Spleen (tissue), 11 donors: ENCODE results near the gene OR10D3. TPM values are rescaled to one million over a fixed set of nuclear protein-coding genes. Genes with fewer than 3 reads are reported as not detected.

Experiments
- DNase-seq: peaks from one replicate; pipeline ENCODE4 v3.0.0-alpha.2; 2020
- H3K27ac ChIP-seq, 8 donors: fragments of 200-600 bp; sonication (generic) in 7 of 8; 1 replicate in 4 of 8; 2 replicates in 4 of 8; pipeline versions ENCODE4 v1.5.0 to v1.8.0; 2016 to 2021; ENCODE audit warnings: inconsistent platforms in 4 of 8, mild to moderate bottlenecking in 4 of 8, moderate library complexity in 1 of 8
- H3K27me3 ChIP-seq, 7 donors: fragments of 200-600 bp; sonication (generic) in 6 of 7; replicated peaks in 1 of 7; 1 replicate in 4 of 7; 2 replicates in 3 of 7; pipeline versions ENCODE4 v1.5.0 to v1.8.0; 2016 to 2021; ENCODE audit warnings: inconsistent platforms in 3 of 7, mild to moderate bottlenecking in 1 of 7
- H3K36me3 ChIP-seq, 6 donors: fragments of 200-600 bp; sonication (generic) in 5 of 6; 1 replicate in 4 of 6; 2 replicates in 2 of 6; pipeline versions ENCODE4 v1.5.0 to v1.8.0; 2016 to 2021; ENCODE audit warnings: inconsistent platforms in 2 of 6
- H3K4me1 ChIP-seq, 6 donors: fragments of 200-600 bp; sonication (generic) in 5 of 6; 1 replicate in 3 of 6; 2 replicates in 3 of 6; pipeline versions ENCODE4 v1.5.0 to v1.8.0; 2016 to 2021; ENCODE audit warnings: inconsistent platforms in 3 of 6
- H3K4me3 ChIP-seq, 8 donors: fragments of 200-600 bp; sonication (generic) in 7 of 8; 1 replicate in 4 of 8; 2 replicates in 4 of 8; pipeline versions ENCODE4 v1.5.0 to v1.8.0; 2016 to 2021; ENCODE audit warnings: inconsistent platforms in 4 of 8, mild to moderate bottlenecking in 4 of 8, moderate library complexity in 2 of 8
- H3K9me3 ChIP-seq, 8 donors: fragments of 200-600 bp; sonication (generic) in 7 of 8; 1 replicate in 4 of 8; 2 replicates in 4 of 8; pipeline versions ENCODE4 v1.5.0 to v1.8.0; 2016 to 2021; ENCODE audit warnings: inconsistent platforms in 4 of 8
- CTCF ChIP-seq, 11 experiments: fragments of 200-600 bp in 7 of 11; fragments of 450-650 bp in 4 of 11; sonication (generic) in 4 of 11; IDR thresholded peaks in 8 of 11; conservative IDR thresholded peaks in 3 of 11; 1 replicate in 7 of 11; 2 replicates in 4 of 11; pipeline versions ENCODE4 v1.4.0 to v1.8.0; 2016 to 2021; ENCODE audit warnings: antibody characterized with exemption in 11 of 11, inconsistent platforms in 4 of 11, mild to moderate bottlenecking in 1 of 11
- POLR2A ChIP-seq, 3 donors: fragments of 450-650 bp; IDR thresholded peaks; one replicate each; pipeline ENCODE4 v1.5.1; 2017; ENCODE audit warnings: antibody characterized with exemption in 3 of 3, mild to moderate bottlenecking in 1 of 3
- POLR2AphosphoS5 ChIP-seq, 3 donors: sonication (generic); formaldehyde crosslinking; IDR thresholded peaks; one replicate each; pipeline ENCODE4 v1.5.1; 2017; ENCODE audit warnings: antibody characterized with exemption in 3 of 3
- WGBS, 5 donors: extraction: QIAGEN DNeasy Blood & Tissue Kit in 3 of 5; methylation state at CpG; one replicate each; pipeline versions ENCODE4 v1.1.5 to v1.1.7; 2013 to 2018; 5-methylcytosine and 5-hydroxymethylcytosine counted together
- intact Hi-C: fragments of 100-400 bp; cut with DNase I; formaldehyde crosslinking; loops from one replicate; pipeline ENCODE4 v1.15.0; 2023; ENCODE audit warnings: low total_unique reads
- polyA plus RNA-seq, 3 donors: library from polyadenylated mRNA; stranded (reverse); fragments of 200-250 nt; gene quantifications; one replicate each; pipeline ENCODE4 v1.2.1, GENCODE V29; 2013
- total RNA-seq, 7 donors: library from RNA; depleted of rRNA in 3 of 7; stranded (reverse); fragments of >200 nt in 3 of 7; fragmentation: NEBNext Ultra II Directional in 4 of 7; extraction: Animal tissue kit (Norgen Biotek cat#: 25700) in 4 of 7; gene quantifications; one replicate each; pipeline versions ENCODE4 v1.1.0 to v1.2.1, GENCODE V29; 2016 to 2021
- donor health status: healthy with polysubstance abuse.
- donor health status: DM: no; HTN: no; CAD: no; lungs with moderate emphysema.
- donor health status: DM: no; HTN: no; CAD: no.
- donor health status: Bipolar disorder and iron deficiency.
- donor health status: healthy.
- donor health status: DM: no; HTN: no; CAD: no.
- donor health status: DM: yes; HTN: yes; CAD: no.

OR10D3 gene
- total and polyA plus RNA-seq, 10 donors = not detected

- DNase-seq = no peak
- H3K36me3 ChIP-seq = no peaks in the 10 kb centered on the region
- H3K4me1 ChIP-seq = peaks cover 0 to 6% (median 0%) of the 10 kb centered on the region in 6 donors
- TF ChIP-seq POLR2A (IDR thresholded peaks at IDR 0.05) (no peak), CTCF (IDR thresholded peaks at IDR 0.05 in 8 of 11, conservative IDR thresholded peaks at IDR 0.05 in 3 of 11) (no peak), POLR2AphosphoS5 (IDR thresholded peaks at IDR 0.05) (no peak)
- H3K27ac ChIP-seq = peak overlapping the region in 5 of 8 donors; percentile 13 to 48 (median 38)
- intact Hi-C loops = loop anchor here (5.0 kb wide), 1 partner anchor 117 kb away; no protein-coding TSS in a partner anchor
- H3K9me3 ChIP-seq = no peaks in the 10 kb centered on the region
- no peak overlapping the region for H3K4me3 ChIP-seq
- WGBS, 5 donors = 72 to 86% (median 76%) methylated on average over 6 of the region's 6 CpGs
- H3K27me3 ChIP-seq = peaks cover 0 to 6% (median 0%) of the 10 kb centered on the region in 7 donors
Observed at GRCh38 chr11:124194293-124195188, 11.4 kb downstream of the OR10D3 start.

GRCh38 chr11:124195189-124195734 lies 12.1 kb downstream of the OR10D3 start:
- Histone ChIP-seq H3K4me3 (no peak overlapping the region), H3K27me3 (peaks cover 0 to 6% (median 0%) of the 10 kb centered on the region in 7 donors), H3K27ac (peak overlapping the region in 4 of 8 donors; percentile 13 to 48 (median 40)), H3K36me3 (no peaks in the 10 kb centered on the region), H3K9me3 (no peaks in the 10 kb centered on the region), H3K4me1 (peaks cover 0 to 6% (median 0%) of the 10 kb centered on the region in 6 donors)
- no peak for DNase-seq
- intact Hi-C loops = no loop called here
- WGBS, 5 donors = 25 to 43% (median 30%) methylated on average over 4 of the region's 4 CpGs
- TF ChIP-seq POLR2A (IDR thresholded peaks at IDR 0.05) = no peak
- no peak for TF ChIP-seq POLR2AphosphoS5 (IDR thresholded peaks at IDR 0.05)
- TF ChIP-seq CTCF (IDR thresholded peaks at IDR 0.05 in 8 of 11, conservative IDR thresholded peaks at IDR 0.05 in 3 of 11) = peak; percentile 12 to 67 (median 48)

GRCh38 chr11:124197999-124198398 lies 14.9 kb downstream of the OR10D3 start:
- no peak for TF ChIP-seq POLR2A (IDR thresholded peaks at IDR 0.05)
- no peak for TF ChIP-seq CTCF (IDR thresholded peaks at IDR 0.05 in 8 of 11, conservative IDR thresholded peaks at IDR 0.05 in 3 of 11)
- no peak for TF ChIP-seq POLR2AphosphoS5 (IDR thresholded peaks at IDR 0.05)
- Histone ChIP-seq H3K4me1 (peaks cover 0 to 6% (median 0%) of the 10 kb centered on the region in 6 donors), H3K27me3 (peaks cover 0 to 6% (median 0%) of the 10 kb centered on the region in 7 donors), H3K27ac (no peak overlapping the region), H3K36me3 (no peaks in the 10 kb centered on the region), H3K9me3 (no peaks in the 10 kb centered on the region), H3K4me3 (no peak overlapping the region)
- no peak for DNase-seq
- WGBS, 5 donors = 73 to 88% (median 83%) methylated on average over 2 of the region's 2 CpGs
- intact Hi-C loops = no loop called here

GRCh38 chr11:124198897-124199296 lies 15.8 kb downstream of the OR10D3 start:
- intact Hi-C loops = no loop called here

More at GRCh38 chr11:124198897-124199296, 15.8 kb downstream of the OR10D3 start:
- DNase-seq = no peak
- Histone ChIP-seq H3K27ac (no peak overlapping the region), H3K4me3 (no peak overlapping the region), H3K9me3 (no peaks in the 10 kb centered on the region), H3K27me3 (peaks cover 0 to 6% (median 0%) of the 10 kb centered on the region in 7 donors), H3K36me3 (no peaks in the 10 kb centered on the region), H3K4me1 (no peaks in the 10 kb centered on the region)
- 86 to 94% (median 90%) methylated on average over 7 of the region's 7 CpGs for WGBS, 5 donors
- TF ChIP-seq POLR2A (IDR thresholded peaks at IDR 0.05) (no peak), CTCF (IDR thresholded peaks at IDR 0.05 in 8 of 11, conservative IDR thresholded peaks at IDR 0.05 in 3 of 11) (no peak), POLR2AphosphoS5 (IDR thresholded peaks at IDR 0.05) (no peak)
